ENCODE data around the gene NHLH1. TPM values are rescaled to one million over a fixed set of nuclear protein-coding genes. Genes with fewer than 3 reads are reported as not detected.

Gene NHLH1
- total and polyA plus RNA-seq, 2 donors (not counting 3 experiments of a cell fraction or from before 2014, with no cell fraction given) = 0.46 TPM

DNA sequence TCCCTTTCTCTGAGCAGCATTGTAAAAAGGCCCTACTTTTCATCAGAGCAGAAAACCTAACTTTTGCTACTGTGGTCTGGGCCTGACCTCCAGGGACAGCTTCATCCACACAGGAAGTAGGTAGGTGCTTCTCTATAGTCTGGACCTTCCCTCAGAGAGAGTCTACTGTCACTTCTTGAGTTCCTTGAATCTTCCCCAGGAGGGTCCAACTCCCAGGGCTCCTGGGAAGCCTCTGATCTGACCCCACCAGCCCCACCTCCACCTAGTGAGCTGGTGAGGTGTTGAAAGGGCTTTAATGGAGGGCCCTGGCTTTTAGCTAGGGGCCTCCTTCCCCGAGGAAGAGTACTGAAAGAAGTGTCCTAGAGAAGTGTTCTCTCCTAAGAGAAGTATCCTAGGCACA is 30.8 kb downstream of the NHLH1 start:
- peaks cover under 1% of the 10 kb centered on the region for H3K4me1 ChIP-seq (ENCODE audit: control insufficient read depth, extremely low read depth, insufficient read depth, low read length)
- no peaks in the 10 kb centered on the region for H4K20me1 ChIP-seq (replicated peaks; ENCODE audit: control insufficient read depth, extremely low read depth, insufficient read depth, low read length)
- dilution Hi-C loops (cut with MboI; ENCODE audit: extremely low pct_ligation_motif_present, low sequenced_read_pairs) (no loop called here), intact Hi-C loops (cut with micrococcal nuclease) (no loop called here)
- TF ChIP-seq POLR2A (IDR thresholded peaks at IDR 0.05; ENCODE audit: low read depth, low read length) (no peak), GATA2 (IDR thresholded peaks at IDR 0.05; ENCODE audit: insufficient read depth, insufficient read length, low read depth, low read length) (no peak), FOS (IDR thresholded peaks at IDR 0.05; ENCODE audit: borderline replicate concordance, insufficient read depth, low read length) (no peak), EZH2 (IDR thresholded peaks at IDR 0.05; ENCODE audit: borderline replicate concordance, low read depth, low read length, severe bottlenecking) (no peak), JUN (IDR thresholded peaks at IDR 0.05; ENCODE audit: borderline replicate concordance, insufficient read depth, insufficient read length, low read depth) (no peak), MYC (IDR thresholded peaks at IDR 0.05; ENCODE audit: low read depth, low read length) (no peak), POLR2AphosphoS5 (IDR thresholded peaks at IDR 0.05; ENCODE audit: insufficient read depth, low read depth, low read length) (no peak)
- TF ChIP-seq, protein P1, sequence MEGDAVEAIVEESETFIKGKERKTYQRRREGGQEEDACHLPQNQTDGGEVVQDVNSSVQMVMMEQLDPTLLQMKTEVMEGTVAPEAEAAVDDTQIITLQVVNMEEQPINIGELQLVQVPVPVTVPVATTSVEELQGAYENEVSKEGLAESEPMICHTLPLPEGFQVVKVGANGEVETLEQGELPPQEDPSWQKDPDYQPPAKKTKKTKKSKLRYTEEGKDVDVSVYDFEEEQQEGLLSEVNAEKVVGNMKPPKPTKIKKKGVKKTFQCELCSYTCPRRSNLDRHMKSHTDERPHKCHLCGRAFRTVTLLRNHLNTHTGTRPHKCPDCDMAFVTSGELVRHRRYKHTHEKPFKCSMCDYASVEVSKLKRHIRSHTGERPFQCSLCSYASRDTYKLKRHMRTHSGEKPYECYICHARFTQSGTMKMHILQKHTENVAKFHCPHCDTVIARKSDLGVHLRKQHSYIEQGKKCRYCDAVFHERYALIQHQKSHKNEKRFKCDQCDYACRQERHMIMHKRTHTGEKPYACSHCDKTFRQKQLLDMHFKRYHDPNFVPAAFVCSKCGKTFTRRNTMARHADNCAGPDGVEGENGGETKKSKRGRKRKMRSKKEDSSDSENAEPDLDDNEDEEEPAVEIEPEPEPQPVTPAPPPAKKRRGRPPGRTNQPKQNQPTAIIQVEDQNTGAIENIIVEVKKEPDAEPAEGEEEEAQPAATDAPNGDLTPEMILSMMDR (IDR thresholded peaks at IDR 0.05; ENCODE audit: extremely low read depth in 1 of 2, insufficient read depth in 1 of 2, low read depth in 1 of 2, low read length in 2 of 2) = no peak
- TF ChIP-seq, protein P2, sequence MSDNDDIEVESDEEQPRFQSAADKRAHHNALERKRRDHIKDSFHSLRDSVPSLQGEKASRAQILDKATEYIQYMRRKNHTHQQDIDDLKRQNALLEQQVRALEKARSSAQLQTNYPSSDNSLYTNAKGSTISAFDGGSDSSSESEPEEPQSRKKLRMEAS (IDR thresholded peaks at IDR 0.05; ENCODE audit: insufficient read depth, insufficient read length) = no peak
- no peaks in the 10 kb centered on the region for H3K9me1 ChIP-seq (replicated peaks; ENCODE audit: control insufficient read depth, extremely low read depth, insufficient read depth, low read length)
- H3K36me3 ChIP-seq (ENCODE audit: control insufficient read depth in 2 of 2, extremely low read depth in 1 of 2, insufficient read depth in 2 of 2, low read length in 2 of 2) = no peaks in the 10 kb centered on the region
- ChIA-PET POLR2A (no interaction called here), CTCF (interaction anchor here (1.2 to 1.6 kb wide), 2 partner anchors 10 to 21 kb away, joined by 3 to 10 read pairs; no protein-coding TSS in a partner anchor)
- H3K27ac ChIP-seq (ENCODE audit: insufficient read depth, low read depth, low read length) = no peak overlapping the region
- H2AFZ ChIP-seq (ENCODE audit: low read depth, low read length) = no peak overlapping the region
- no peaks in the 10 kb centered on the region for H3K9me3 ChIP-seq (replicated peaks; ENCODE audit: control insufficient read depth, insufficient read depth, low read length)
- no peak overlapping the region for H3K9ac ChIP-seq (replicated peaks; ENCODE audit: extremely low read depth, insufficient read depth, low read length)
- no peak overlapping the region for H3K4me3 ChIP-seq (replicated peaks in 1 of 3; ENCODE audit: insufficient read depth in 1 of 3, low read depth in 1 of 3, low read length in 3 of 3)
- FAIRE-seq (no peak), DNase-seq (ENCODE audit: low read depth, low spot score) (no peak)
- H3K79me2 ChIP-seq (ENCODE audit: control insufficient read depth, insufficient read depth, low read length) = no peaks in the 10 kb centered on the region
- H3K27me3 ChIP-seq (ENCODE audit: control insufficient read depth in 2 of 2, insufficient read depth in 2 of 2, low read length in 2 of 2) = peaks cover 65 to 79% of the 10 kb centered on the region in 2 experiments
- H3K4me2 ChIP-seq (ENCODE audit: insufficient read depth, low read length) = no peak overlapping the region
- no TSS peak for BruUV-seq (replicated peaks)

All from endothelial cell of umbilical vein (primary cell).